ENCODE measurements around the gene MS4A10.

The MS4A10 gene

DNA sequence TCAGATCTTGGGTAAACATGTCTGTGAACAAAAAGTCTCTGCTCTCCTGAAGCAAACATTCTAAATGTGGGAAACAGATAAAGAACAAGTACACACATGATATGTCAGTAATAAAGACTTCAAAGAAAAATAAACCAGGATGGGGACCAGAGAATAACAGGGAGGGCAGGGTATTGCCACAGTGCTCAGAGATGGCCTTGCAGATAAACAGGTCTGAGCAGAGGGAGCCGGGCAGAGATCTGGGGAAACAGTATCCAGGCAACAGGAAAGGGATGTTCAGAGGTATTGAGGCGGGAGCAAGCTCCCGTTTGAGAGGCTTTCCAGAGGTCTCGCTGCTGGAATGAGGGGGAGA, 59.7 kb downstream of the MS4A10 start:
- no peak for DNase-seq (ENCODE audit: low read depth)
- in situ Hi-C loops (cut with HindIII; ENCODE audit: low sequenced_read_pairs) = no loop called here
- TF ChIP-seq, protein P1, sequence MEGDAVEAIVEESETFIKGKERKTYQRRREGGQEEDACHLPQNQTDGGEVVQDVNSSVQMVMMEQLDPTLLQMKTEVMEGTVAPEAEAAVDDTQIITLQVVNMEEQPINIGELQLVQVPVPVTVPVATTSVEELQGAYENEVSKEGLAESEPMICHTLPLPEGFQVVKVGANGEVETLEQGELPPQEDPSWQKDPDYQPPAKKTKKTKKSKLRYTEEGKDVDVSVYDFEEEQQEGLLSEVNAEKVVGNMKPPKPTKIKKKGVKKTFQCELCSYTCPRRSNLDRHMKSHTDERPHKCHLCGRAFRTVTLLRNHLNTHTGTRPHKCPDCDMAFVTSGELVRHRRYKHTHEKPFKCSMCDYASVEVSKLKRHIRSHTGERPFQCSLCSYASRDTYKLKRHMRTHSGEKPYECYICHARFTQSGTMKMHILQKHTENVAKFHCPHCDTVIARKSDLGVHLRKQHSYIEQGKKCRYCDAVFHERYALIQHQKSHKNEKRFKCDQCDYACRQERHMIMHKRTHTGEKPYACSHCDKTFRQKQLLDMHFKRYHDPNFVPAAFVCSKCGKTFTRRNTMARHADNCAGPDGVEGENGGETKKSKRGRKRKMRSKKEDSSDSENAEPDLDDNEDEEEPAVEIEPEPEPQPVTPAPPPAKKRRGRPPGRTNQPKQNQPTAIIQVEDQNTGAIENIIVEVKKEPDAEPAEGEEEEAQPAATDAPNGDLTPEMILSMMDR (IDR thresholded peaks at IDR 0.05; ENCODE audit: low read depth, low read length, missing control alignments) = no peak
- peak overlapping the region; percentile 93 for H3K4me3 ChIP-seq (ENCODE audit: low read depth, low read length)

DNA sequence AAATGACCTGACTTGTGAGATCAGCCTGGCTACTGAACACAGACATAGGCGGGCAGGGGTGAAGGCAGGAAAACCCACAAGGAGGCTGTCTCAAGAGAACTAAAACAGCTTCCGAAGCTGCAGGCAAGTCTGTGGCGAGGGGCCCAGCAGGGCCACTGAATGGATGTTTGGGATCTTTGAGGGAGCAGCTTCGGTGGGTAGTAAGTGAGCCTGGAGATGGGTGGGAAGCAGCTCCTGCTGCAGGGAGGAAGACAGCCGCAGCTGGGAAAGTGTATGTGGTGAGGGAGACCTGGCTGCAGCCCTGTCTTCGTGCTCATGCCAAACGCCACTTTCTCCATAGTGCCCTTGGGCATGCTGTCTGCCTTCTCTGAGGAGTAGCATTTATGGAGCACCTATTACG, 60.2 kb downstream of the MS4A10 start:
- TF ChIP-seq, protein P1 (IDR thresholded peaks at IDR 0.05; ENCODE audit: low read depth, low read length, missing control alignments) = no peak
- in situ Hi-C loops (cut with HindIII; ENCODE audit: low sequenced_read_pairs) = no loop called here
- DNase-seq (ENCODE audit: low read depth) = no peak
- peak overlapping the region; percentile 93 for H3K4me3 ChIP-seq (ENCODE audit: low read depth, low read length)

DNA sequence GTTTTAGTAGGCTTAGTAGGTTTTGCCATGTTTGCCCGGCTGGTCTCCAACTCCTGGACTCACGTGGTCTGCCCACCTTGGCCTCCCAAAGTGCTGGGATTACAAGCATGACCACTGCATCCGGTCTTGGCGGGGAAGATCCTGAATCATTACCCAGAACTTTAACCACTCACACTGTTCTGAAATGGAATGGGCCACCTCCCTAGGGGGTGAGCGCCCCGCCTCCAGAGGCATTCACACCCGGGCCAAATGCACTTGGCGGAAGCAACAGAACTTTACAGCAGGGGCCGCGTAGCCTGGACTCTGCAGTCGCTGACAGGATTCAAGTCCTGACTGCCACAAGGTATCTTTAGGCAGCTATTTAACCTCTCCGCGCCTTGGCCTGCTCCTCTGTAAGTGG, 62.1 kb downstream of the MS4A10 start:
- peak; percentile 67 for DNase-seq (ENCODE audit: low read depth)
- in situ Hi-C loops (cut with HindIII; ENCODE audit: low sequenced_read_pairs) = no loop called here
- H3K4me3 ChIP-seq (ENCODE audit: low read depth, low read length) = no peak overlapping the region
- TF ChIP-seq, protein P1 (IDR thresholded peaks at IDR 0.05; ENCODE audit: low read depth, low read length, missing control alignments) = no peak

DNA sequence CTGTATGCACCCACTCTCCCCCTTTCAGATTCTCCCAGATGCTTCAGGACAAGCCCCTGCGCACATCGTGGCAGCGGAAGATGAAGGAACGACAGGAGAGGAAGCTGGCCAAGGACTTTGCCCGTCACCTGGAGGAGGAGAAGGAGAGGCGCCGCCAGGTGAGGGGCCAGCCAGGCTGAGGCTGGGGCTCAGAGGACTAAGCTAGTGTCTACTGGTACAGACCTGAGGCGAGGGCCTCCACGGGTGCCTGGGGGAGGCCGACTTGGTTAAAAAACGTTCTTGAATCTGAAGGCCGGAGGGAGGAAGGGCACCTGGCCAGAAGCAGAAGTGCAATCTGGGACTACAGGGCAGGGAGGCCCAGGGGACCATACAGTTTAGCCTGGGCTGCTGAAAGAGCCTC, 62.8 kb downstream of the MS4A10 start:
- TF ChIP-seq, protein P1 (IDR thresholded peaks at IDR 0.05; ENCODE audit: low read depth, low read length, missing control alignments) = no peak
- no peak for DNase-seq (ENCODE audit: low read depth)
- in situ Hi-C loops (cut with HindIII; ENCODE audit: low sequenced_read_pairs) = no loop called here
- no peak overlapping the region for H3K4me3 ChIP-seq (ENCODE audit: low read depth, low read length)

DNA sequence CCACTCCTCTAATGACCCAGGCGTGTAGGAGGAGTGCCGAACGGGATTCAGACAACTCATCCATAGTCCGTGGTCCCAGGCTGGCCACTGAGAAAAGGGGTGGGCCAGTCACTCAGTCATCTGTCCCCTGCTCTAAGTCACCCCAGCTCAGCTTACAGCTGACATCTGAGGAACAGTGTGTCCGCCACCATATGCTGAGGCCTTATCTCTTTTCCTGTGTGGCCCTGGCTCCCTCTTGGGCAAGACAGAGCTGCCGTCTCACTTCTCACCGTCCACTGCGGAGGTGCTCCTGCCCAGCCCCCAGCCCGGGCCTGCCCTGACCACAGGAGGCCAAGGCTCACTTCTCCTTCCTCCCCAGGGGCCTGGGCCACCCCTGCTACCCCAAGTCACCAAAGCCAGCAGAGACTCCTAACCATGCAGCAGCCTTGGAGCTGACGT, 63.6 kb downstream of the MS4A10 start:
- in situ Hi-C loops (cut with HindIII; ENCODE audit: low sequenced_read_pairs) = no loop called here
- TF ChIP-seq, protein P1 (IDR thresholded peaks at IDR 0.05; ENCODE audit: low read depth, low read length, missing control alignments) = no peak
- DNase-seq (ENCODE audit: low read depth) = no peak
- no peak overlapping the region for H3K4me3 ChIP-seq (ENCODE audit: low read depth, low read length)

DNA sequence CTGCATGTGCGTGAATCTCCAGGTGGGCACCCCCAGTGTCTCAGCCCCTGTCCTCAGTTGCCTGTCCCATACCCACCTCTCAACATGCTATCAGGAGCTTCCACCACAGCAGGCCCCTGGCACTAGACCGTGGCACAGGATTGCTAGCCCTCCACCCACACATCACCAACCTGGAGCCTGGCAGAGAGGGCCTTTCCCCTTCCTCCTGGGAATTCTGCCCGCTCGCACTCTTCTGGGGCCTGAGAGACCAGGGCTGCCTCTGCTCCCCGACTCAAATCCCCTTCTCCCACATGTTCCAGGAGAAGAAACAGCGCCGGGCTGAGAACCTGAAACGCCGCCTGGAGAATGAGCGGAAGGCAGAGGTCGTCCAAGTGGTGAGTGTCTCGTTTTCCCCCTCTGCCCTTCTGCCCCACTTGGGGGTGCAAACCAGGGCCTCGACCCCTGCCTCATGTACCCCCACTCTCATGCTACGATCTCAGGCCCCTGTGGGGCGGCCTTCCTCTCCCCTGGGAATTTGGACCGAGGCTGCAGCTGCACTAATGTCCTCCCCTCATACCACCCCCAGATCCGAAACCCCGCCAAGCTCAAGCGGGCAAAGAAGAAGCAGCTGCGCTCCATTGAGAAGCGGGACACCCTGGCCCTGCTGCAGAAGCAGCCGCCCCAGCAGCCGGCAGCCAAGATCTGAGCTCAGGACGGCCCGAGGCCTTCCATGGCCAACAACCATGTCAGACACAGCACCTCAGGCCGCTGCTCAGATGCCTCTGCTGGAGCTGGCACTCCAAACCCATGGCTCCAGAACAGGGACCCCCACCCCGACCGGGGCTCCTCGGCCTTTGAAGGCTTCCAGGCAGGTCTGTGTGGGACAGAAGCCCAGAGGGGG, 64.7 kb downstream of the MS4A10 start:
- H3K4me3 ChIP-seq (ENCODE audit: low read depth, low read length) = no peak overlapping the region
- DNase-seq (ENCODE audit: low read depth) = no peak
- in situ Hi-C loops (cut with HindIII; ENCODE audit: low sequenced_read_pairs) = no loop called here
- TF ChIP-seq, protein P1 (IDR thresholded peaks at IDR 0.05; ENCODE audit: low read depth, low read length, missing control alignments) = no peak
